ENCODE results near the gene SLC7A6. TPM values are rescaled to one million over a fixed set of nuclear protein-coding genes. Genes with fewer than 3 reads are reported as not detected.

The SLC7A6 gene
- total RNA-seq, 1 donor from 2014 or later = 44.2 TPM

DNA sequence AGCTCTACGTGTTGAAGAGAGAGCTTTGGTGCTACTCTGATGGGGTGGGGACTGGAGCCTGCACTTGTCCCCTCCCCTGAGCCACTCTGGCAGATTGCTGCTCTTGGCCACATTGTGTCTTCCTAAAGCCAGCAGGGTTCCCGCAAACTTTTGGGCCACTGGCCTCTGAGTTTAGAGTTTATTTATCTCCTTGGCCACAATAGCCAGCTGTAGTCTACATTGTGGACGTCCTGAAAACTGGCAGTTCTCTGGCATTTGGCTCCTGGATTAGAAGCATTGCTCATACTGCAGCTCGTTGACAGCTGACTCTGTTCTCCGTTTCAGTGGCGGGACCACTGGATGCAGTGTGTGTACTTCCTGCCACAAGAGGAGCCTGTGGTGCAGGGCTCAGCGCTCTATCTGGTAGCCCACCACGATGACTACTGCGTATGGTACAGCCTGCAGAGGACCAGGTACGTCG is 81.1 kb downstream of the SLC7A6 start:
- H3K9me3 ChIP-seq (replicated peaks) = no peaks in the 10 kb centered on the region
- no peak for TF ChIP-seq CTCF (IDR thresholded peaks at IDR 0.05; ENCODE audit: borderline replicate concordance)

GRCh38 chr16:68345958-68346635 is 81.8 kb downstream of the SLC7A6 start:
- H3K4me1 ChIP-seq = peaks cover 32% of the 10 kb centered on the region
- H3K36me3 ChIP-seq = peaks cover 77% of the 10 kb centered on the region
- intact Hi-C loops (cut with micrococcal nuclease) = no loop called here
- H3K9me3 ChIP-seq (replicated peaks) = no peaks in the 10 kb centered on the region
- no peak overlapping the region for H3K4me3 ChIP-seq
- no peak for TF ChIP-seq CTCF (IDR thresholded peaks at IDR 0.05; ENCODE audit: borderline replicate concordance)
- no peaks in the 10 kb centered on the region for H3K27me3 ChIP-seq (ENCODE audit: low read depth)
- peak overlapping the region; percentile 61 for H3K27ac ChIP-seq (replicated peaks)
- DNase-seq = no peak

More for the DNA sequence above, 81.1 kb downstream of the SLC7A6 start:
- no peak overlapping the region for H3K4me3 ChIP-seq
- peaks cover 36% of the 10 kb centered on the region for H3K4me1 ChIP-seq
- intact Hi-C loops (cut with micrococcal nuclease) = no loop called here
- H3K27ac ChIP-seq (replicated peaks) = peak overlapping the region; percentile 61
- H3K27me3 ChIP-seq (ENCODE audit: low read depth) = no peaks in the 10 kb centered on the region
- peaks cover 77% of the 10 kb centered on the region for H3K36me3 ChIP-seq
- DNase-seq = no peak

GRCh38 chr16:68346892-68347480 is 82.7 kb downstream of the SLC7A6 start:
- DNase-seq = no peak
- TF ChIP-seq CTCF (IDR thresholded peaks at IDR 0.05; ENCODE audit: borderline replicate concordance) = no peak
- intact Hi-C loops (cut with micrococcal nuclease) = no loop called here
- Histone ChIP-seq H3K4me3 (no peak overlapping the region), H3K27ac (replicated peaks) (no peak overlapping the region), H3K4me1 (peaks cover 23% of the 10 kb centered on the region), H3K9me3 (replicated peaks) (no peaks in the 10 kb centered on the region), H3K36me3 (peaks cover 84% of the 10 kb centered on the region), H3K27me3 (ENCODE audit: low read depth) (no peaks in the 10 kb centered on the region)

DNA sequence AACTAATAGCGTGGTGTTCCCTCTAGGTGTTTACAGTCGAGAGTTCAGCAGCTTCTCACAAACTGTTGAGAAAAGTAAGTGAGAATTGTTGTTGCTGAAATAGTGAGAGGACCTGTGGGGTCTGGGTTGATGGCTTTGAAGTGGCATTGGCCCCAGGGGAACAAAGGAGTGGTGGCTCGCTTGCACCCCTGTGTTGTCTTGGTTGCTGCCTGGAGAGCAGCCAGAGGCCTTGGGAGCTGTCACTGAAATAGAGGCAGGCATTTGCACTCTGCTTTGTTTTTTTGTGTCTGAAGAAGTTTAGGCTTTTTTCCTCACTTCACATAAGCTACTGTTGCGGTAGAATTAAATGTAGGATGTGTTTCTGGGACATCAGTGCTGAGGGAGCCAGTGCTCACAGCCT is 83.3 kb downstream of the SLC7A6 start:
- TF ChIP-seq CTCF (IDR thresholded peaks at IDR 0.05; ENCODE audit: borderline replicate concordance) = no peak
- Histone ChIP-seq H3K4me1 (peaks cover 20% of the 10 kb centered on the region), H3K9me3 (replicated peaks) (no peaks in the 10 kb centered on the region), H3K36me3 (peaks cover 84% of the 10 kb centered on the region), H3K4me3 (no peak overlapping the region), H3K27me3 (ENCODE audit: low read depth) (no peaks in the 10 kb centered on the region), H3K27ac (replicated peaks) (no peak overlapping the region)
- no peak for DNase-seq
- intact Hi-C loops (cut with micrococcal nuclease) = no loop called here

DNA sequence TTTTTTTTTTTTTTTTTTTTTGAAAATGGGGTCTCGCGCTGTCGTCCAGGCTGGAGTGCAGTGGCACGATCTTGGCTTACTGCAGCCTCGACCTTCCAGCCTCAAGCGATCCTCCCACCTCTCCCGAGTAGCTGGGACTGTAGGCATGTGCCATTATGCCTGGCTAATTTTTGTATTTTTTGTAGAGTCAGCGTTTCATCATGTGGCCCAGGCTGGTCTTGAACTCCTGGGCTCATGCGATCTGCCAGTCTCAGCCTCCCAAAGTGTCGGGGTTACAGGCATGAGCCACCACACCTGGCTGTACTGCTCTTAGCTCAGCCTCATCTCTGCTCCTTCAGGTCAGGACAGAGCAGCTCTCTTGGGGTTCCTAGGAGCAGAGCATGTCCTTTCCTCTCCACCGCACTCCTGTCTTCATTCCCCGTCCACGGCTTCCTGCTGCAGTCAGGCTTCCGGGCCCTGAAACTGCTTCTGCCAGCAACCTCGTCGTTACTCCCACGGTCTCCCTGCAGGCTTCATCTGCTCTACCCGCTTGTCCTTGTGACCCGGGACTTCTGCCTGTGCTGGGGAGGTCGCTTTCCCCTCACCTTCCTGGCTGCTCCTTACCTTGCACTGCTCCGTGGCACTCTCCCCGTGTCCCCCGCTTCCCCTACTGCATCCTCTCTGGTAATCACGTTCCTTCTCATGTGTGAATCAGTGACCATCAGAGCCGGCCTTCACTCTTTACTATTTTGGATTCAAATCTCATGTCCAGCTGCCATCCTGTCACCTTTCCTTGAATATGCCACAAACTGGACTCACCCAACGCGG is 84.5 kb downstream of the SLC7A6 start:
- H3K36me3 ChIP-seq = peaks cover 86% of the 10 kb centered on the region
- H3K27me3 ChIP-seq (ENCODE audit: low read depth) = no peaks in the 10 kb centered on the region
- H3K27ac ChIP-seq (replicated peaks) = no peak overlapping the region
- TF ChIP-seq CTCF (IDR thresholded peaks at IDR 0.05; ENCODE audit: borderline replicate concordance) = no peak
- no peak overlapping the region for H3K4me3 ChIP-seq
- no peak for DNase-seq
- intact Hi-C loops (cut with micrococcal nuclease) = no loop called here
- H3K4me1 ChIP-seq = peaks cover 20% of the 10 kb centered on the region
- no peaks in the 10 kb centered on the region for H3K9me3 ChIP-seq (replicated peaks)
